Measurements from ENCODE around the gene MRPL2.
A peak's percentile ranks its signal among the peaks of the same experiment; 100 is the strongest.

Gene MRPL2

DNA sequence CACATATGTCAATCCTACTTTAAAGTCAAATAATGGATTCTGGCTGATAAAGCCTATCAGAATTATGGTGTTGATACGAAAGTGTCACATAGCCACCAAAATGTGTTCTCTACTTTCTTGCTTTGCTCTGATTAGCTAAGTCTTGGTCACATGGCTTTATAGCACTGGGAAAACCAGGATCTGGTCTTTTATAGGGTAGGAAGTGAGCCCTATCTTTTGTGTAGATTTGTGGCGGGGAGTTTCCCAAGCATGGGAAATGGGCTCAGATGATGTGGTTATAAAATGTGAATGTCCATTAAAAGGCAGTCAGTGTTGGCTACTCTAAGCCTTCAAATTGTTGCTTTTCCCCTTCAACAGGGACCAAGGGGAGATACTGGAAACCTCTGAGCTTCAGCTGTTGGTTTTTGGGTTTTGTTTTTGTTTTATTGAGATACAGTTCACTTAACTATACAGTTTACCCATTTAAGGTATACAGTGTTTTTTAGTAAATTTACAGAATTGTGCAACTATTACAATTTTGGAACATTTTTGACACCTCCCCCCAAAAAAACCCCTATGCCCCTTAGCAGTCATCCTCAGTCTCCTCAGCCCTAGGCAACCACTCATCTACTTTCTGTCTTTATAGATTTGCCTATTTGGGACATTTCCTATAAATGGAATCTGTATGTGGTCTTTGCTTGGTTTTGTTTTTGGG is 25.6 kb downstream of the MRPL2 start:
- H3K27ac Mint-ChIP-seq = peak overlapping the region; percentile 7
- no peak for DNase-seq (ENCODE audit: low spot score)
- no peak overlapping the region for H3K4me3 Mint-ChIP-seq
- H3K36me3 Mint-ChIP-seq (ENCODE audit: low read depth) = peaks cover 37% of the 10 kb centered on the region
- no peaks in the 10 kb centered on the region for H3K27me3 Mint-ChIP-seq (ENCODE audit: low read depth)
- H3K4me1 Mint-ChIP-seq (ENCODE audit: low read depth) = peaks cover 2% of the 10 kb centered on the region
- no peaks in the 10 kb centered on the region for H3K9me3 Mint-ChIP-seq

DNA sequence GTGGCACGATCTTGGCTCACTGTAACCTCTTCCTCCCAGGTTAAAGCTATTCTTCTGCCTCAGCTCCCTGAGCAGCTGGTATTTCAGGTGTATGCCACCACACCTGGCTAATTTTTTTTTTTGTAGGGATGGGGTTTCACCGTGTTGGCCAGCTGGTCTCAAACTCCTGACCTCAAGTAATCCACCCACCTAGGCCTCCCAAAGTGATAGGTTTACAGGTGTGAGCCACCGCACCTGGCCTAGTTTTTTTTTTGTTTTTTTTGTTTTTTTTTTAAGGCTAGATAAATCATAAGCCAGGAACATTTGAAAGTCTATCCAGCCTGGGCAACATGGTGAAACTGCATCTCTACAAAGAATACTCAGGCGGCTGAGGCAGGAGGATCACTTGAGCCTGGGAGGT is 26.9 kb downstream of the MRPL2 start:
- H3K36me3 Mint-ChIP-seq (ENCODE audit: low read depth) = peaks cover 38% of the 10 kb centered on the region
- H3K4me3 Mint-ChIP-seq = no peak overlapping the region
- no peaks in the 10 kb centered on the region for H3K27me3 Mint-ChIP-seq (ENCODE audit: low read depth)
- no peak overlapping the region for H3K27ac Mint-ChIP-seq
- no peaks in the 10 kb centered on the region for H3K9me3 Mint-ChIP-seq
- no peak for DNase-seq (ENCODE audit: low spot score)
- no peaks in the 10 kb centered on the region for H3K4me1 Mint-ChIP-seq (ENCODE audit: low read depth)

DNA sequence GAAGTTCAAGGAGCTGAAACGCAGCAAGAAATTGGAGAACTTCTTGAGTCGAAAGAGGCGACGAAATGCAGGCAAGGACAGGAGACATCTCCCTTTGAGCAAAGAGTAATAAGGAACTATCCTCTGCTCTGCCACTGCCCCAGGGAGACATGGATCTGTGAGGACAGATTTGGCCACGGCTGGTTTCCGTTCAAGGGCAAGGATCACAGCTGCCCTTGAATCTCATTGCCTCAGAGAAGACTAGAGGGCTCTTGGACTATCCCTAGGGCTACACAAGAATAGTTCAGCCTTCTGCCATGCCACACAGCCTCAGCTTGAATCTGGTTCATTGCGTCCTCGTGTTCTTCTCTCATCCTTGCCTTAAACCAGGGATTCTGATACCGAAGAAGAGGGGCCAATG is 30.1 kb downstream of the MRPL2 start:
- H3K27ac Mint-ChIP-seq = no peak overlapping the region

DNA sequence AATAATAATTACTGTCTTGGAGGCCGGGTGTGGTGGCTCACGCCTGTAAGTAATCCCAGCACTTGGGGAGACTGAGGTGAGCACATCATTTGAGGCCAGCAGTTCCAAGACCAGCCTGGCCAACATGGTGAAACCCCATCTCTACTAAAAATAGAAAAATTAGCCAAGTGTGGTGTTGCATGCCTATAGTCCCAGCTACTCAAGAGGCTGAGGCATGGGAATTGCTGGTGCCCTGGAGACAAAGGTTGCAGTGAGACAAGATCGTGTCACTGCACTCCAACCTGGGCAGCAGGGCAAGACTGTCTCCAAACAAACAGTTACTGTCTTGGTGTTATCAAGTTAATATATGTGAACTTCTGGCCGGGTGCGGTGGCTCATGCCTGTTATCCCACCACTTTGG is 32.9 kb downstream of the MRPL2 start:
- no peak for DNase-seq (ENCODE audit: low spot score)
- no peaks in the 10 kb centered on the region for H3K27me3 Mint-ChIP-seq (ENCODE audit: low read depth)
- no peak overlapping the region for H3K27ac Mint-ChIP-seq
- peaks cover 8% of the 10 kb centered on the region for H3K4me1 Mint-ChIP-seq (ENCODE audit: low read depth)
- no peak overlapping the region for H3K4me3 Mint-ChIP-seq
- H3K36me3 Mint-ChIP-seq (ENCODE audit: low read depth) = peaks cover 41% of the 10 kb centered on the region
- no peaks in the 10 kb centered on the region for H3K9me3 Mint-ChIP-seq

More for the DNA sequence above, 30.1 kb downstream of the MRPL2 start:
- H3K27me3 Mint-ChIP-seq (ENCODE audit: low read depth) = no peaks in the 10 kb centered on the region
- no peaks in the 10 kb centered on the region for H3K9me3 Mint-ChIP-seq
- H3K4me1 Mint-ChIP-seq (ENCODE audit: low read depth) = peaks cover 4% of the 10 kb centered on the region
- no peak for DNase-seq (ENCODE audit: low spot score)
- H3K36me3 Mint-ChIP-seq (ENCODE audit: low read depth) = peaks cover 46% of the 10 kb centered on the region
- no peak overlapping the region for H3K4me3 Mint-ChIP-seq

DNA sequence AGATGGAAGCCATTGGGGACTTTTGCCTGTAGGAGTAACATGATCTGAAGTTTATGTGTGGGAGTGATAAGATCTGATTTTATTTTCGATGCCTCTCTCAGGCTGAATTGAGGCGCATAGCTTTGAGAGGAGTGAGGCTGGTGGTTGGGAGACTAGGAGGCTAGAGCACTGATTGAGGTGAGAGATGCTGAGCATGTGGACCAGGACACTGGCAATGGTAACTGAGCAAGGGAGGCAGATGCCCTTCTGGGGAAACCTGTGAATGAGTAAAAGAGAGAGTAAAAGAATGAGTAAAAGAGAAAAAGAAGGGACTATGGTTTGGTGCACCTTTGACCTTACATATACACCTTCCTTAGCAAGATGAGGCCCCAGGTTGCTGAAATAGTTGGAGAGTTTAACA is 34.8 kb downstream of the MRPL2 start:
- H3K4me1 Mint-ChIP-seq (ENCODE audit: low read depth) = peaks cover 11% of the 10 kb centered on the region
- H3K36me3 Mint-ChIP-seq (ENCODE audit: low read depth) = peaks cover 46% of the 10 kb centered on the region
- H3K9me3 Mint-ChIP-seq = no peaks in the 10 kb centered on the region
- no peaks in the 10 kb centered on the region for H3K27me3 Mint-ChIP-seq (ENCODE audit: low read depth)
- no peak overlapping the region for H3K4me3 Mint-ChIP-seq
- peak overlapping the region; percentile 4 for H3K27ac Mint-ChIP-seq
- no peak for DNase-seq (ENCODE audit: low spot score)

DNA sequence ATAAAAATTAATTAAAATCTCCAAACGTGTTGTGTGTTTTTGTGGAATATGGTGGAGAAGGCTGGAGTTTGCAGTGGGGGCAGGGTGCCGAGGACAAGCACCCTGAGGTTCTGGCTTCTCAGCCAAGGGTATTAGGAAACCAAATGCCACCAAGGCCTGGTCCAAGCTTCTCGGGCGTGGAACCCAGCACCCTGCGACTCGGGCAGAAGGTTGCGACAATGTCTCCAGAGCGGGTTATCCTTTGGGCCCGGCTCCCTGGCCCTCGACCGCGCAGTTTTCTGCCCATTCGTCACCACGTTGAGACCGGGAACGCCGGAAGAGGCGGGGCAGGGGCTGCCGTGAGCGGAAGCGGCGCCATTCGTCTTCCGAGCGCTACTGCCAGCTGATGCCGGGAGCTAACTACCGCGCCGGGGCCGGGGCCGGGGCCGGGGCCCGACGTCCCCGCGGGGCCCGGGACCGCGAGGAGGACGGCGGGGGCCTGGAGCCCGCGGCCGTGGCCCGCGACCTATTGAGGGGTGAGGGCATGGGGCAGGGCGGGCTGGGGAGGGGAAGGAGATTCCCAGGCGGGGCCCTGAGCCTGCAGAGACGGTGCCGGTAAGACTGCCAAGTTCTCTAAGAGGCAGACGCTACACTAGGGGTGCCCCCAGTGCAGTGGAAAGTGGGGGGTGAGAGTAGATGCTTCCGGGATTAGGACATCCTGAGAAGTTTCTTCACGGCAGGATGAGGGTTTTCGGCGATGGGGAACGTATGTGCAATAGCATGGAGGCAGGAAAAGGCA is 37.8 kb downstream of the MRPL2 start, which contains the start of gene RRP36:
TSS of gene RRP36 (plus strand) at position 354 of the 778 bp plus-strand sequence. CDS start at position 386, 32 bp downstream.
- peak within 1 kb of the TSS; percentile 98 for H3K4me3 Mint-ChIP-seq
- no peaks in the 10 kb centered on the region for H3K27me3 Mint-ChIP-seq (ENCODE audit: low read depth)
- H3K9me3 Mint-ChIP-seq = no peaks in the 10 kb centered on the region
- DNase-seq (ENCODE audit: low spot score) = peak; percentile 74
- H3K27ac Mint-ChIP-seq = peak within 1 kb of the TSS; percentile 90
- peaks cover 15% of the 10 kb centered on the region for H3K4me1 Mint-ChIP-seq (ENCODE audit: low read depth)
- peaks cover 52% of the 10 kb centered on the region for H3K36me3 Mint-ChIP-seq (ENCODE audit: low read depth)

DNA sequence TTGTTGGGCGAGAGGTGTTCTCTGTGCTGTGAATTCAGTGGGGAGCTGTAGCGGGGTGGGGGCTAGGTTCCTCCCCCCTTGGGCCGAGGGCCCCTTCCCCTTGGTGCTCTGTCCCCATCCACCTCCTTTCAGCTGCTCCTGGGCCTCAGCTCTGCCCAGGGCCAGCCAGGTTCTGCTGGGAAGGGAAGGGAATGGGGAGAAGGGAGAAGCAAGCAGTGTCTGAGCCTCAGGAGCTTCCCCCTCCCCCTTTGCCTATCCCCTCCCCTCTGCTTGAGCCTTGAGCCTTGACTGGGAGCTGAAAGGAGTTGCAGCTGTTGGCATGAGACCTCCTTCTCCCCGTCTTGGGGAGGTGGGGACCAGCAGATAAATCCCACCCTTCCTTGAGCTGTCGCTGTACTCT is 38.4 kb downstream of the MRPL2 start:
- Mint-ChIP-seq H3K27ac (peak overlapping the region; percentile 4), H3K4me1 (ENCODE audit: low read depth) (peaks cover 19% of the 10 kb centered on the region), H3K36me3 (ENCODE audit: low read depth) (peaks cover 51% of the 10 kb centered on the region), H3K9me3 (no peaks in the 10 kb centered on the region), H3K4me3 (peak overlapping the region; percentile 86), H3K27me3 (ENCODE audit: low read depth) (no peaks in the 10 kb centered on the region)
- DNase-seq (ENCODE audit: low spot score) = no peak

DNA sequence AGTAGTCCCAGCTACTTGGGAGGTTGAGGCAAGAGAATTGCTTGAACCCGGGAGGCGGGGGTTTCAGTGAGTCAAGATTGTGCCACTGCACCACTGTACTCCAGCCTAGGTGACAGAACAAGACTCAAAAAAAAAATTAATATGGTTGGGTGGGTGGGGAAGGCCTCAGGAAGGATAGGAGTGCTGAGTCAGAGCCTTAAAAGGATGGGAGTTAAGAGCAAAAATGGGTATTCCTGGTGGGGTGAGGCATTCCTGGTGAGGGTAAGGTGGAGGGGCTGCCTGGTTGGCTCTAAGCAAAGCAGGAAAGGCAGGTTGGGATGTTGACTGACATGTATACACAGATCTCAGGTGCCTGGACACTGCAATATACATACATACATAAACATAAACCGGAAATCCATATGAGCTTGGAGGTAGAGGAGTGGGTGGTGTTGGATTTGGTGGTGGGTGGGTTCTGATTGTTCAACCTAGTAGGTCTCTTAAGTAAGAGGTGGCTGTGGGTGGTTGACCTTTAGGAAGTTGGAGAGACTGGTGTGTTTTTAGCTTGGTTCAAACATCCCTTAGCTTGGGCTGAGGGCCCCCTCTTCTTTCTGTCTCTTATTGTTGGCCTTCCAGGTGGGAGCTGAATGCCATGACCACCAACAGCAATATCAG is 39.1 kb downstream of the MRPL2 start:
- DNase-seq (ENCODE audit: low spot score) = no peak

DNA sequence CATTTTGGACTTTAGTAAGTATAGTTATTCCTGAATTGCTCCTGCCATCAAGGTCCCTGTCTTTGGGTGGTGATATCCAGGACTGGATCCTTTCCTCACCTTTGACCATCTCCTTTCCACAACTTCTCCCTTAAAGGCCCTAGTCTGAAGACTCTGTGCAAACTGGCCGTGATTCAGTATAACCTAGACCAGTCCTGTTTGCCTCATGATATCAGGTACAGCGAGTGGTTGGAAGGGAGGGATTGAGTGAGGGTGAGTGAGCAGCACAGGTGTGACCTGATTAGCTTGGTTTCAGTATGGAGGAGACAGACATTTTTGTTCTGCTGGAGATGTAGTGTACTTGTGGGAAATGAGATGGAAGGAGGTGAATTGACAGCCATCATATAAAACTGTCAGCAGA is 40.1 kb downstream of the MRPL2 start:
- no peak for DNase-seq (ENCODE audit: low spot score)
- Mint-ChIP-seq H3K36me3 (ENCODE audit: low read depth) (peaks cover 47% of the 10 kb centered on the region), H3K27ac (peak overlapping the region; percentile 62), H3K27me3 (ENCODE audit: low read depth) (no peaks in the 10 kb centered on the region), H3K4me3 (peak overlapping the region; percentile 45), H3K9me3 (no peaks in the 10 kb centered on the region), H3K4me1 (ENCODE audit: low read depth) (peaks cover 24% of the 10 kb centered on the region)

More for the DNA sequence above, 39.1 kb downstream of the MRPL2 start:
- peaks cover 20% of the 10 kb centered on the region for H3K4me1 Mint-ChIP-seq (ENCODE audit: low read depth)
- no peaks in the 10 kb centered on the region for H3K27me3 Mint-ChIP-seq (ENCODE audit: low read depth)
- H3K4me3 Mint-ChIP-seq = peak overlapping the region; percentile 17
- no peaks in the 10 kb centered on the region for H3K9me3 Mint-ChIP-seq
- H3K36me3 Mint-ChIP-seq (ENCODE audit: low read depth) = peaks cover 49% of the 10 kb centered on the region
- no peak overlapping the region for H3K27ac Mint-ChIP-seq

DNA sequence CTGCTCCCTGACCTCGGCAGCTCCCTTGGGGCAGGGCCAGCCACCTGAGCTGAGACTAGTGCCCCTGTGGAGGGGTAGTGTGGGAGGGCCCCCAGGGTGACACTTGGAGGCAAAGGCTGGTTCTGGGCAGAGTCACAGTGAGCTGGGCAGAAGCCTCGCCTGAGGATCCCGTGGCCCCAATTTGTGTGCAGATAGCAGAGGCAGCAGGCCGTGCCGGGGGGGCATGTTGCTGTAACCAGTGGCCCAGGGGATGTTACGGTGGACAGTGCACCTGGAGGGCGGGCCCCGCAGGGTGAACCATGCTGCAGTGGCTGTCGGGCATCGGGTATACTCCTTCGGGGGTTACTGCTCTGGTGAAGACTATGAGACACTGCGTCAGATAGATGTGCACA is 42.3 kb downstream of the MRPL2 start:
- Mint-ChIP-seq H3K36me3 (ENCODE audit: low read depth) (peaks cover 53% of the 10 kb centered on the region), H3K4me1 (ENCODE audit: low read depth) (peaks cover 35% of the 10 kb centered on the region), H3K27me3 (ENCODE audit: low read depth) (no peaks in the 10 kb centered on the region), H3K9me3 (no peaks in the 10 kb centered on the region), H3K4me3 (no peak overlapping the region), H3K27ac (no peak overlapping the region)
- no peak for DNase-seq (ENCODE audit: low spot score)

DNA sequence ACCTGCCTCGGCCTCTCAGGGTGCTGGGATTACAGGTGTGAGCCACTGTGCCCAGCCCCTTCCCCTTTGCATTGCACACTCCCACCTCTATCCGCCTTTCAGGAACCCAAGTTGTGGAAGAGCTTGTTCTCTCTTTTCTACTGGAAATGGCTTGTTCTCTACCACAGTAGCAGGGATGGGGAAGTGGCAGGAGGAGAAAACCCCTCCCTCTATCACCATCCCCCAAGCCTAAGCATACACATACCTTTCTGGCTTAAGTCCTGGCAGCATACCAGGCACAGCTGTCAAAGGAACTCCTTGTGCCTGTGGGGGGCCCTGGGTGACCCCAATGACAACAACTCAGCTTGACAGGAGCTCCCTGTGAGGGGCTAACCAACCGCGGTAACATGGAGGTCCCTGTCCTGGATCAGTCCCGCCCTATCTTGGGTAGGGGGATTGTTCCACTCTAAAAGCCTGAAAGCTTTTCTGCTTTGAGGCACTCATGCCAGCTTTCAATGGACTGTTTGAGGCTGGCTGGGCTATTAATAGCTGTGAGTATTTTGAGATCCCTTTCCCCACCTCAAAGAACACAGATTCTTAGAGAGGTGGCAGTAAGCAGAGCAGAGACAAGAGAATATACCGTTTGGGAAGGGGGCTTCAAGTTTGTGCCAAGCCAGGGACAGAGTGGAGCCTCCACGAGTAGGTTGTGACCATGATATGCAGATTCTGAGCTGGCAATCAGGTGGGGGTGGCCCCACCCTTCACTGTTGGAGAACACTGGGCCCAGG is 42.9 kb downstream of the MRPL2 start:
- Mint-ChIP-seq H3K36me3 (ENCODE audit: low read depth) (peaks cover 56% of the 10 kb centered on the region), H3K27me3 (ENCODE audit: low read depth) (no peaks in the 10 kb centered on the region), H3K4me3 (peak overlapping the region; percentile 64), H3K9me3 (no peaks in the 10 kb centered on the region), H3K4me1 (ENCODE audit: low read depth) (peaks cover 35% of the 10 kb centered on the region), H3K27ac (peak overlapping the region; percentile 23)
- DNase-seq (ENCODE audit: low spot score) = no peak

DNA sequence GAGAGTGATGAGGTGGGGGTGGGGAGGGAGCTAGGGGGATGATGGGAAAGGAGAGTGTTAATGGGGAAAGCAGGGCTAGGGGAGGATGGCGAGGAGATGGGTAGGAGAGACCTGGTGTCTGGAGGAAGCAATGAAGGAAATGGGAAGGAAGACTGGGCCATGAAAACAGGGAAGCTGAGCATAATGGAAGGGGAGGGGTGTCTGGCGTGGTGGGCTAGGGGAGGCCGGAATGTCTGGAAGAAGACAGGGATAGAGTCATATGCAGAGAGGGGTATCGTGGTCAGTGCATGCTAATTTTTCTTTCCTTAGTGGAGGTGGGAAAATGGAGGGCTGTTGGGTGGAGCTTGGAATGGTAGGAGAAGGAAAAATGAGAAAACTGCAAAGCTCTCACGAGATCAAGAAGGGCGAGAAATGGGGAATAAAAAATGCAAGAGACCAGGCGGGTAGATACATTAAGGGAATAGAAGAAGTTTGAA is 44.8 kb downstream of the MRPL2 start:
- Mint-ChIP-seq H3K9me3 (no peaks in the 10 kb centered on the region), H3K36me3 (ENCODE audit: low read depth) (peaks cover 59% of the 10 kb centered on the region), H3K4me1 (ENCODE audit: low read depth) (peaks cover 34% of the 10 kb centered on the region), H3K27ac (peak overlapping the region; percentile 92), H3K27me3 (ENCODE audit: low read depth) (no peaks in the 10 kb centered on the region), H3K4me3 (peak overlapping the region; percentile 97)
- DNase-seq (ENCODE audit: low spot score) = no peak

DNA sequence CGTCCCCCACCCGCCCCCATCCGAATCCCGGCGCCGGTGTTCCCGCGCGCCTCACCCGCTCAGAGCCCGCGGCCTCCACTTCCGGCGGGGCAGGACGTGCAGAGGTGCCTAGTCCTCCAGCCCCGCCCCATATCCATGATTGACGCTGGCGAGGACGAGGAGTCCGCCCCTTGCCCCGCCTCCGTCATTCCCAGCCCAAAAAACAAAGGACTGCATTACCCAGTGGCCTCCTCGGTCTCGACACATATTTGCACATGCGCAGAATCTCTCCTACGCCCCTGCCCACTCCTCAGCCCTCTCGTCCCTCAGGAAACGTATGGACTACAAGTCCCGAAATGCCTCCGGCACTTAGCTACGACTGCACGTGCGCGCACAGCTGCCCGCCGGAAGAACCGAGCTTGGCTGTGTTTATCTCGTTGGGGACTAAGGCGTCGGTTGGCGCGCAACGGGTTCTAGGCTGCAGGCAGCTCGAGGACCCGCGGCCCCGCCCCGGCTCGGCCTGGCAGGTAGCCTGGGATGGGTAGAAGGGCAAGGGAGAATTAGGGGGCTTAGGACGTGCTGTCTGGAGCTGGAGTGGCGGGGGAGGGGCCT is 45.3 kb downstream of the MRPL2 start, which contains the start of the genes KLHDC3 and MEA1:
TSS of gene KLHDC3 (plus strand) at position 407 of the 591 bp plus-strand sequence. CDS start 2,944 bp downstream, outside the sequence.
TSS of gene MEA1 (minus strand) at position 104 of the 591 bp plus-strand sequence. CDS start 133 bp downstream, outside the sequence.
- H3K9me3 Mint-ChIP-seq = no peaks in the 10 kb centered on the region
- H3K36me3 Mint-ChIP-seq (ENCODE audit: low read depth) = peaks cover 59% of the 10 kb centered on the region
- H3K27ac Mint-ChIP-seq = peak within 1 kb of the TSS; percentile 92
- H3K27me3 Mint-ChIP-seq (ENCODE audit: low read depth) = no peaks in the 10 kb centered on the region
- peak; percentile 99 for DNase-seq (ENCODE audit: low spot score)
- peak within 1 kb of the TSS; percentile 97 for H3K4me3 Mint-ChIP-seq
- H3K4me1 Mint-ChIP-seq (ENCODE audit: low read depth) = peaks cover 34% of the 10 kb centered on the region

Data from T-helper 2 cell treated with Interferon-gamma antibody and Interleukin-4, amounts not matched to agents 5 μg/mL and 100 μg/mL, for 36 hours (primary cell).